IPS-18c (cell line): ENCODE data around the gene SEC23IP.

Source experiments
- H3K4me3 ChIP-seq: 2 replicates; pipeline ENCODE4 v1.7.0; 2013; ENCODE audit warnings: low read depth, mild to moderate bottlenecking, low read length, moderate library complexity; ENCODE audit not compliant: insufficient read depth
- H3K9me3 ChIP-seq: one replicate; pipeline ENCODE4 v1.6.1; 2013; ENCODE audit warnings: mild to moderate bottlenecking, low read length, moderate library complexity; ENCODE audit not compliant: control insufficient read depth, insufficient read depth

The SEC23IP gene

DNA sequence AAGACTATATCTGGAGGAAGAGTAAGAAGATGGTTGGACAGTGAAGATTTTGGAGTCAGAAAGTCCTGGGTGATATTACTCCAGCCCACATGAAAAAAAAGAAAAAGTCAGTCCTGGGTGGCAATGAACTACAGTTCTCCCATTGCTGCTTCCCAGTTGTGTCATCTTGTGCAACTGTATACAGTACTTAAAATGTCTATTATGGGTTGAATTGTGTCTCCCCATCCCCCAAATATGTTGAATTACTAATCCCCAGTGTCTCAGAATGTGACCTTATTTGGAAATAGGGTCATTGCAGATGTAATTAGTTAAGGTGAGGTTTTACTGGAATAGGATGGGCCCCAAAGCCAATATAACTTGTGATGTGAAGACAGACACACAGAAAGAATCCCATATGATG, 15.6 kb downstream of the SEC23IP start:
- no peak overlapping the region for H3K4me3 ChIP-seq
- H3K9me3 ChIP-seq, result peaks cover 2% of the 10 kb centered on the region

DNA sequence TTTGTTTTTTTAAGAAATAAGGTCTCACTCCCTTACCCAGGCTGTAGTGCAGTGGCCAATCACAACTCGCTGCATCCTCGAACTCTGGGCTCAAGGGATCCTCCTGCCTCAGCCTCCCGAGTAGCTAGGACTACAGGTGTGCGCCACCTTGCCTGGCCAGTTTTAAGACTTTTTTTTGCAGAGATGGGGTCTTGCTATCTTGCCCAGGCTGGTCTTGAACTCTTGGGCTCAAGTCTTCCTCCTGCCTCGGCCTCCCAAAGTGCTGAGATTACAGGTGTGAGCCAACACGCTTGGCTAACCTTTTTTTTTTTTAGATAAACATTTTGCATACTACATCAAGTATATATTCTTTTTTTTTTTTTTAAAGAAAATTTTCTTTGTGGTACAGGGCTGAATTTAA, 18.2 kb downstream of the SEC23IP start:
- H3K4me3 ChIP-seq, result no peak overlapping the region
- H3K9me3 ChIP-seq, result peaks cover 2% of the 10 kb centered on the region

DNA sequence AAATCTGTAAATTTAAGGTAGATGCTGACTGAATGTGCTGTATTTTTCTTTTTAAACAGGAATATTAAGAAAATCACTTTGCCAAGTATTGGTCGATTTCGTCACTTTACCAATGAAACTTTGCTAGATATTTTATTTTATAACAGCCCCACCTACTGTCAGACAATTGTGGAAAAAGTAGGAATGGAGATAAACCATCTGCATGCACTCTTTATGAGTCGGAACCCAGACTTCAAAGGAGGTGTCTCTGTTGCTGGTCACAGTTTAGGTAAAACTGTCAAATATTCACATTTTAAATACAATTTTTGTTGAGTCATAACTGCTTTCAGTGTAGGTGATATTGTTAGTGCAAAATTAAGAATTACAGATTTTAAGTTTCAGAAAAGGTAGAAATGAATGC, 25.2 kb downstream of the SEC23IP start:
- H3K9me3 ChIP-seq, result peaks cover 2% of the 10 kb centered on the region
- no peak overlapping the region for H3K4me3 ChIP-seq

DNA sequence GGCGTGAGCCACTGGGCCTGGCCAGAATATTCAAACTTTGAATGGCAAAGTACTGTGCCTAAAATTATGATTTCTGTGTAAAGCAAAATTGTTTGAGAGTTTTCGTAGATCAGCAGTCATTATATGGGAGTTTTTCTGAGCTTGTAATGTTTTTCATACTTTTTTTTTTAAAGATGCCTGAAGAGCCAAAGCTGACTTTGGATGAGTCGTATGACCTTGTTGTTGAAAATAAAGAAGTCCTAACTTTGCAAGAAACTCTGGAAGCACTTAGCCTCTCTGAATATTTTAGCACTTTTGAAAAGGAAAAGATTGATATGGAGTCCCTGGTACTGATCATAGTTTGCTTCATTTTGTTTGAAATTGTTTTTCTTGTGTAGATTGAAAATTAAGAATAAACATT, 26.7 kb downstream of the SEC23IP start:
- H3K9me3 ChIP-seq, result peaks cover 2% of the 10 kb centered on the region

GRCh38 chr10:119919826-119920225, 27.3 kb downstream of the SEC23IP start:
- no peak overlapping the region for H3K4me3 ChIP-seq

More for the DNA sequence above, 26.7 kb downstream of the SEC23IP start:
- H3K4me3 ChIP-seq, result no peak overlapping the region

DNA sequence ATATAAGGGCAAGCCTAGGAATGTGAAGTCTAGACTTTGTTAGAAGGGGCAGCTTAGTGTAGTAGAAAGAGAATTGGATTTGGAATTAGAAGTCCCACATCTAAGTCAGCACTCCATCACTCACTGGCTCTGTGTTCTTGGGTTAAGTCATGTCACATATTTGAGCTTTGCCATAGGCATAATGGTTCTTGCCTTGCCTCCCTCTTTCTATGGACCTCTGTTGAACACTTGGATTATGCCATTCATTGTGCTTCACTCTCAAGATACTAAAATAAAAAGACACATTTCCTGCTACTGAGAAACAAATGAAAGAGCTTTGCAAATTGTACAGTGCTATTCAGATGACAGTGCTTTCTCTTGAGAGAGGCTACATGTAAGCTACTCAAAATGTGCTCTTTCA, 35.9 kb downstream of the SEC23IP start:
- Histone ChIP-seq H3K4me3 (no peak overlapping the region), H3K9me3 (no peaks in the 10 kb centered on the region)

More at GRCh38 chr10:119919826-119920225, 27.3 kb downstream of the SEC23IP start:
- H3K9me3 ChIP-seq, result peaks cover 2% of the 10 kb centered on the region

DNA sequence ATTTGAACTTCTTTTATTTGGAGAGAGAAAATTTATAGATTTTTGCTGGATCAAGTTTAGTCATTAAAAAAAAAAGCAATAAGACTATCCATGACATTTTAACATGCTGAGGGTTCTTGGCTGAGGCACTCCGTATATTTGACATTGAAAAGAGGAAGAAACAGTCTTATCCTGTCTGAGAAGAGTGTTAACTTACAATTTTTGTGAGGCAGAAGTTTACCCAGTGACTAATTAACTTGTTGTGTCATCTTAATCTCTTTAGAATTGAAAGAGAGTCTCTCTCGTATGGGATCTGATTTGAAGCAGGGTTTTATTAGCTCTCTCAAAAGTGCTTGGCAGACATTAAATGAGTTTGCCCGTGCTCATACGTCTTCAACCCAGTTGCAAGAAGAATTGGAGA, 39.3 kb downstream of the SEC23IP start:
- Histone ChIP-seq H3K4me3 (no peak overlapping the region), H3K9me3 (no peaks in the 10 kb centered on the region)

GRCh38 chr10:119932631-119933030, 40.1 kb downstream of the SEC23IP start:
- Histone ChIP-seq H3K9me3 (no peaks in the 10 kb centered on the region), H3K4me3 (no peak overlapping the region)

- Histone ChIP-seq H3K9me3 (no peaks in the 10 kb centered on the region), H3K4me3 (no peak overlapping the region)
Measured at GRCh38 chr10:119933179-119933578, 40.6 kb downstream of the SEC23IP start.

- no peak overlapping the region for H3K4me3 ChIP-seq
- H3K9me3 ChIP-seq, result no peaks in the 10 kb centered on the region
Measured at GRCh38 chr10:119940487-119940886, 48.0 kb downstream of the SEC23IP start.

DNA sequence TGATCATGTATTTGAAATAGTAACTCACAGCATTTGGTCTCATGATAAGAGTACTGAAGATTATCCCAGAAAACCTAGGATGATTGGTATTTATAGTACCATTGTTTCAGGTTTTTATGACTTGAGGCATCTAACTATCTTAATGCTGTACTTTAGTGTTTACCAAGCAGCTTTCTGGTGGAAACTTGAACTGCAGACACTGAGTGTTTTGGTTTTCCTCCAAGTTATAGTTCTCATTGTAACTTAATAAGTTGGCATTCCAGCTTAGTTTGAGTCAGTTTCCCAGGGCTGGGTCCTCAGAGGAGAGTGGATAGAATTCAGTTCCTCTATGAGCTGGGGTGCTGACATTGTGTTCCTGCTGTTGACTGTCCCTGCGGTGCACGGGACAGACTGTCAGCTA, 50.4 kb downstream of the SEC23IP start:
- Histone ChIP-seq H3K4me3 (no peak overlapping the region), H3K9me3 (no peaks in the 10 kb centered on the region)

- Histone ChIP-seq H3K9me3 (no peaks in the 10 kb centered on the region), H3K4me3 (no peak overlapping the region)
Measured at GRCh38 chr10:119945805-119946204, 53.3 kb downstream of the SEC23IP start.

GRCh38 chr10:119947300-119947699, 54.8 kb downstream of the SEC23IP start:
- Histone ChIP-seq H3K9me3 (no peaks in the 10 kb centered on the region), H3K4me3 (no peak overlapping the region)

DNA sequence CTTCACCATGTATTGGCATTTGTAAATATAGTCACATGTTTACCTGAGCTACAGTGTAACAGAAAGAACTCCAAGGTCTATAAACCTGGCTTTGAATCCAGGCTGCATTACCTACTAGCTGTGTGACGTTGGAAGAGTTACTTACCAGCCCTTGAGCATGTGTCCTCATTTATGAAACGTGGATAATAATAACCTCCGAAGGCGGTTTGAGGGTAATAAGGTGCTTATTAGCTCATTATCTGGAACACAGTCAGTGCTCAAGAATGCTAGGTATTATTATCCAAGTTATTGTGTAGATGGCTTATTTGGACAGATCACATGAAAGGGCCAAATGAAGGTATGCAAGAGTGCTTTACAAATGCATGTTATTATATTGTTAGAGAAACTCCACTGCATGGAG, 64.9 kb downstream of the SEC23IP start:
- Histone ChIP-seq H3K9me3 (no peaks in the 10 kb centered on the region), H3K4me3 (no peak overlapping the region)

- no peaks in the 10 kb centered on the region for H3K9me3 ChIP-seq
Measured at GRCh38 chr10:119962837-119963236, 70.3 kb downstream of the SEC23IP start.

GRCh38 chr10:119967066-119967465, 74.5 kb downstream of the SEC23IP start:
- H3K4me3 ChIP-seq, result no peak overlapping the region
- H3K9me3 ChIP-seq, result no peaks in the 10 kb centered on the region

More at GRCh38 chr10:119962837-119963236, 70.3 kb downstream of the SEC23IP start:
- H3K4me3 ChIP-seq, result no peak overlapping the region

GRCh38 chr10:119969609-119970008, 77.1 kb downstream of the SEC23IP start:
- H3K9me3 ChIP-seq, result no peaks in the 10 kb centered on the region
- H3K4me3 ChIP-seq, result no peak overlapping the region

DNA sequence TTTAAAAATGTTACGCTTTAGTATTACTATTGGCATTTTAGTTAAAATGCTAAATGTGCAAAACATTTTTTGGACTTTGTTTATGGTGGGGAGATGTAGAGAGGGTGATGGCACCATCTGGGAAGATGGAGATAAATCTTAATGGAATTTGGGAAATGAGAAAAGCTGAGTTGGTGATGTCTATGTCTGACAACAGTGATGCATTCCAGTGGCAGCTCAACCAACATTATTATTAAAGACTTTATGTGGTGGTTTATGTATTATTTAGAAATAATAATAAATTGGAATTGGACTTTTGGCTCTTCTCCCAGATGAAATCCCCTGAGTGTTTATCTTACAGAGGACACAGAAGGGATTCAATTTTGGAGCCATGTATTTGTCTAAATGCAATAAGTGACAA, 77.6 kb downstream of the SEC23IP start:
- Histone ChIP-seq H3K4me3 (no peak overlapping the region), H3K9me3 (no peaks in the 10 kb centered on the region)

- no peak overlapping the region for H3K4me3 ChIP-seq
Measured at GRCh38 chr10:119970963-119971362, 78.4 kb downstream of the SEC23IP start.

More at GRCh38 chr10:119970963-119971362, 78.4 kb downstream of the SEC23IP start:
- H3K9me3 ChIP-seq, result no peaks in the 10 kb centered on the region
